PFSK-1 (cell line): ENCODE results near the gene ATAD2B.

Experiments
- POLR2AphosphoS5 ChIP-seq: IDR thresholded peaks from 2 replicates; pipeline ENCODE4 v1.6.1; 2012; ENCODE audit warnings: low read depth, mild to moderate bottlenecking, control low read depth, low read length, moderate library complexity
- SIN3A ChIP-seq: IDR thresholded peaks from 2 replicates; pipeline ENCODE4 v1.6.1; 2012; ENCODE audit warnings: mild to moderate bottlenecking, low read length, moderate library complexity, borderline replicate concordance; ENCODE audit not compliant: insufficient read depth

DNA sequence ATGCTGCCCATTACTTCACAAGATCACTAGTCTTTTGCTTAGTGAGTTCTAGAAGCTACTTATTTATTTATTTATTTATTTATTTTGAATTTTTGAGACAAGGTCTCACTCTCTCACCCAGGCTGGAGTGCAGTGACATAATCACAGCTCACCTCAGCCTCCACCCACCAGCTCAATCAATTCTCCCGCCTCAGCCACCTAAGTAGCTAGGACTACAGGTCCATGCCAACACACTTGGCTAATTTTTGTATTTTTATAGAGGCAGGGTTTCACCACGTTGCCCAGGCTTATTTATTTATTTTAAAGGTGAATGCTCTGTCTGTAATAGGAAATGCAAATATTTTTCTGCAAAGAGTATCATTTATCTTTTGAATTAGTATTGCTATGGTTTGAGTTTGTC lies 67.7 kb downstream of the ATAD2B start:
- TF ChIP-seq POLR2AphosphoS5 (no peak), SIN3A (no peak)
